Measurements from ENCODE around the gene NUP205. TPM values are rescaled to one million over a fixed set of nuclear protein-coding genes. Genes with fewer than 3 reads are reported as not detected.

Gene NUP205
- total RNA-seq, 1 experiment from 2014 or later, result 91.0 TPM

DNA sequence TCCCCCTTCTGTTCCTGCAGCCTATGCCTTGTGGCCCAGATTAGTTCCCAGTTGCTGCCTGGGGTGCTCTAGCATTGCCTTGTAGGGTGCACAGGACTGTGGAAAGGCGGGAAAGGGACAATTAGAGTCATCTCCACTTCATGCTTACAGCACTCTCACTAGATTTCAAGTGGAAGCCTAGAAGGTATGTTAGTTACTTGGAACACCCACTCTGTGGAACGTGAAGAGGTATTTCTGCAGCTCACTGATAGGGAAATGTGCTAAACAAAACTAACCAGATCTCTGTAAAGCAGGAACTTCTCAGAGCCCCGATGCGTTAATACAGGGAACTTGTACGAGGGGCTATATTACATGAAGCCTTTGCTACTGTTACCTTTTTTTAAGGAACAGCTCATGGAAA is 124.0 kb downstream of the NUP205 start:
- Histone ChIP-seq H3K9ac (ENCODE audit: low read length) (no peak overlapping the region), H3K4me2 (ENCODE audit: low read length) (no peak overlapping the region), H3K9me3 (ENCODE audit: control insufficient read depth in 1 of 2, insufficient read depth in 1 of 2, low read depth in 1 of 2, low read length in 2 of 2) (no peaks in the 10 kb centered on the region), H3K79me2 (ENCODE audit: insufficient read depth, low read length) (peaks cover 7% of the 10 kb centered on the region; the same call in 1 of the 2 replicates), H3K27me3 (ENCODE audit: insufficient read depth, low read length) (no peaks in the 10 kb centered on the region), H3K36me3 (ENCODE audit: control insufficient read depth in 1 of 2, insufficient read depth in 2 of 2, low read length in 2 of 2) (no peaks in the 10 kb centered on the region; a peak in 1 of 4 replicates), H3K4me1 (ENCODE audit: control insufficient read depth in 1 of 2, insufficient read depth in 2 of 2, low read length in 2 of 2) (no peaks in the 10 kb centered on the region), H2AFZ (ENCODE audit: low read depth, low read length, poor library complexity, severe bottlenecking) (no peak overlapping the region), H3K4me3 (replicated peaks in 1 of 2; ENCODE audit: low read depth in 1 of 2, low read length in 2 of 2) (no peak overlapping the region), H4K20me1 (ENCODE audit: insufficient read depth) (no peaks in the 10 kb centered on the region), H3K9me2 (ENCODE audit: insufficient read depth) (no peaks in the 10 kb centered on the region), H3K27ac (ENCODE audit: low read depth, low read length) (no peak overlapping the region)
- intact Hi-C loops (cut with micrococcal nuclease), result no loop called here
- DNase-seq (ENCODE audit: low read depth, low spot score) (no peak), ATAC-seq (no peak)
- ChIA-PET RAD21 (ENCODE audit: low non-redundant PET in 1 of 2, low total read pairs in 2 of 2, uncharacterized antibody in 2 of 2, unreplicated experiment in 2 of 2) (no interaction called here), CTCF (no interaction called here), POLR2A (no interaction called here)
- TF ChIP-seq CBX3 (IDR thresholded peaks at IDR 0.05; ENCODE audit: low read depth), result no peak
- TF ChIP-seq, protein P1, sequence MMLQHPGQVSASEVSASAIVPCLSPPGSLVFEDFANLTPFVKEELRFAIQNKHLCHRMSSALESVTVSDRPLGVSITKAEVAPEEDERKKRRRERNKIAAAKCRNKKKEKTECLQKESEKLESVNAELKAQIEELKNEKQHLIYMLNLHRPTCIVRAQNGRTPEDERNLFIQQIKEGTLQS (IDR thresholded peaks at IDR 0.05), result no peak
- BruUV-seq (replicated peaks), result no TSS peak

DNA sequence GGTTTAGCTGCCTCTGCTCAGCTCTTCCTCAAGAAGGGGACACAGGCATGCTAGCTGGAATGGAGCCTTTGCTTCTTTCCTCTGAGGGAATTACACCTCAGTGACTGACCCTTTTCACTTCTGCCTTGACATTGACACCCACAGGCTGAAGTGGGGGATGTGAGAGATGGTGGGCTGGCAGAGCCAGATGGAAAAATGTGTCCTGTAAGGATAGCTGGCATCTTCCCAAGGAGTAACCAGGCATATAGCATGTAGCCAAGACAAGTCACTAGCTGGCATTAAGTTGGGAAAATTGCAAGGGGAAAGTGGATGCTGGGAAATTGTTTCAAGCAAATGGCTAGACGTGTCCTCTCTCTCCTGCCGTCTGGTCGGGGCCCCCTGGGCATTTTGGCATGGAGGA is 124.5 kb downstream of the NUP205 start:
- no TSS peak for BruUV-seq (replicated peaks)
- no peaks in the 10 kb centered on the region for H3K9me2 ChIP-seq (ENCODE audit: insufficient read depth)
- no peaks in the 10 kb centered on the region for H3K4me1 ChIP-seq (ENCODE audit: control insufficient read depth in 1 of 2, insufficient read depth in 2 of 2, low read length in 2 of 2)
- H3K9me3 ChIP-seq (ENCODE audit: control insufficient read depth in 1 of 2, insufficient read depth in 1 of 2, low read depth in 1 of 2, low read length in 2 of 2), result no peaks in the 10 kb centered on the region
- no peak for ATAC-seq
- H3K27ac ChIP-seq (ENCODE audit: low read depth, low read length), result no peak overlapping the region
- ChIA-PET CTCF (interaction anchor here (1.5 kb wide), 1 partner anchor 10 kb away, joined by 6 read pairs; no protein-coding TSS in a partner anchor), POLR2A (no interaction called here), RAD21 (ENCODE audit: low non-redundant PET in 1 of 2, low total read pairs in 2 of 2, uncharacterized antibody in 2 of 2, unreplicated experiment in 2 of 2) (no interaction called here)
- TF ChIP-seq, protein P2, sequence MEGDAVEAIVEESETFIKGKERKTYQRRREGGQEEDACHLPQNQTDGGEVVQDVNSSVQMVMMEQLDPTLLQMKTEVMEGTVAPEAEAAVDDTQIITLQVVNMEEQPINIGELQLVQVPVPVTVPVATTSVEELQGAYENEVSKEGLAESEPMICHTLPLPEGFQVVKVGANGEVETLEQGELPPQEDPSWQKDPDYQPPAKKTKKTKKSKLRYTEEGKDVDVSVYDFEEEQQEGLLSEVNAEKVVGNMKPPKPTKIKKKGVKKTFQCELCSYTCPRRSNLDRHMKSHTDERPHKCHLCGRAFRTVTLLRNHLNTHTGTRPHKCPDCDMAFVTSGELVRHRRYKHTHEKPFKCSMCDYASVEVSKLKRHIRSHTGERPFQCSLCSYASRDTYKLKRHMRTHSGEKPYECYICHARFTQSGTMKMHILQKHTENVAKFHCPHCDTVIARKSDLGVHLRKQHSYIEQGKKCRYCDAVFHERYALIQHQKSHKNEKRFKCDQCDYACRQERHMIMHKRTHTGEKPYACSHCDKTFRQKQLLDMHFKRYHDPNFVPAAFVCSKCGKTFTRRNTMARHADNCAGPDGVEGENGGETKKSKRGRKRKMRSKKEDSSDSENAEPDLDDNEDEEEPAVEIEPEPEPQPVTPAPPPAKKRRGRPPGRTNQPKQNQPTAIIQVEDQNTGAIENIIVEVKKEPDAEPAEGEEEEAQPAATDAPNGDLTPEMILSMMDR (IDR thresholded peaks at IDR 0.05 in 2 of 3, conservative IDR thresholded peaks at IDR 0.05 in 1 of 3; ENCODE audit: borderline replicate concordance in 1 of 3, insufficient read depth in 1 of 3, low read depth in 2 of 3, low read length in 2 of 3), result no peak
- no peak for TF ChIP-seq ZFX (IDR thresholded peaks at IDR 0.05)
- TF ChIP-seq, protein P3, sequence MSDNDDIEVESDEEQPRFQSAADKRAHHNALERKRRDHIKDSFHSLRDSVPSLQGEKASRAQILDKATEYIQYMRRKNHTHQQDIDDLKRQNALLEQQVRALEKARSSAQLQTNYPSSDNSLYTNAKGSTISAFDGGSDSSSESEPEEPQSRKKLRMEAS (IDR thresholded peaks at IDR 0.05), result no peak
- no peak for TF ChIP-seq RAD21 (IDR thresholded peaks at IDR 0.05; ENCODE audit: low read depth)
- TF ChIP-seq POLR2AphosphoS5 (IDR thresholded peaks at IDR 0.05; ENCODE audit: low read depth, low read length), result no peak
- no peak for TF ChIP-seq ZNF274 (IDR thresholded peaks at IDR 0.05; ENCODE audit: low read depth, low read length)
- TF ChIP-seq POLR2A (IDR thresholded peaks at IDR 0.05; ENCODE audit: borderline replicate concordance, extremely low read depth, insufficient read depth, insufficient read length), result no peak
- TF ChIP-seq FOSL1 (IDR thresholded peaks at IDR 0.05; ENCODE audit: low read depth), result no peak
- TF ChIP-seq TCF7L2 (IDR thresholded peaks at IDR 0.05; ENCODE audit: borderline replicate concordance, extremely low read depth, insufficient read depth, insufficient read length), result no peak
- TF ChIP-seq SP1 (IDR thresholded peaks at IDR 0.05; ENCODE audit: low read depth), result no peak
- no peak for TF ChIP-seq YY1 (IDR thresholded peaks at IDR 0.05; ENCODE audit: extremely low read depth, insufficient replicate concordance, low read depth, low read length)
- no peak for TF ChIP-seq JUND (IDR thresholded peaks at IDR 0.05)
- TF ChIP-seq EZH2 (IDR thresholded peaks at IDR 0.05), result no peak
- no peak for TF ChIP-seq SRF (IDR thresholded peaks at IDR 0.05; ENCODE audit: low read depth)
- TF ChIP-seq, protein P4, sequence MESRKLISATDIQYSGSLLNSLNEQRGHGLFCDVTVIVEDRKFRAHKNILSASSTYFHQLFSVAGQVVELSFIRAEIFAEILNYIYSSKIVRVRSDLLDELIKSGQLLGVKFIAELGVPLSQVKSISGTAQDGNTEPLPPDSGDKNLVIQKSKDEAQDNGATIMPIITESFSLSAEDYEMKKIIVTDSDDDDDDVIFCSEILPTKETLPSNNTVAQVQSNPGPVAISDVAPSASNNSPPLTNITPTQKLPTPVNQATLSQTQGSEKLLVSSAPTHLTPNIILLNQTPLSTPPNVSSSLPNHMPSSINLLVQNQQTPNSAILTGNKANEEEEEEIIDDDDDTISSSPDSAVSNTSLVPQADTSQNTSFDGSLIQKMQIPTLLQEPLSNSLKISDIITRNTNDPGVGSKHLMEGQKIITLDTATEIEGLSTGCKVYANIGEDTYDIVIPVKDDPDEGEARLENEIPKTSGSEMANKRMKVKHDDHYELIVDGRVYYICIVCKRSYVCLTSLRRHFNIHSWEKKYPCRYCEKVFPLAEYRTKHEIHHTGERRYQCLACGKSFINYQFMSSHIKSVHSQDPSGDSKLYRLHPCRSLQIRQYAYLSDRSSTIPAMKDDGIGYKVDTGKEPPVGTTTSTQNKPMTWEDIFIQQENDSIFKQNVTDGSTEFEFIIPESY (IDR thresholded peaks at IDR 0.05; ENCODE audit: extremely low read depth, insufficient replicate concordance, low read length), result no peak
- no peak for TF ChIP-seq ELF1 (IDR thresholded peaks at IDR 0.05; ENCODE audit: borderline replicate concordance, low read depth)
- no peak for TF ChIP-seq CBX3 (IDR thresholded peaks at IDR 0.05; ENCODE audit: low read depth)
- no peaks in the 10 kb centered on the region for H4K20me1 ChIP-seq (ENCODE audit: insufficient read depth)
- no peaks in the 10 kb centered on the region; a peak in 1 of 4 replicates for H3K36me3 ChIP-seq (ENCODE audit: control insufficient read depth in 1 of 2, insufficient read depth in 2 of 2, low read length in 2 of 2)
- H3K27me3 ChIP-seq (ENCODE audit: insufficient read depth, low read length), result no peaks in the 10 kb centered on the region
- peaks cover 7% of the 10 kb centered on the region; the same call in 1 of the 2 replicates for H3K79me2 ChIP-seq (ENCODE audit: insufficient read depth, low read length)
- no peak overlapping the region for H3K4me3 ChIP-seq (replicated peaks in 1 of 2; ENCODE audit: low read depth in 1 of 2, low read length in 2 of 2)
- intact Hi-C loops (cut with micrococcal nuclease), result no loop called here
- DNase-seq (ENCODE audit: low read depth, low spot score), result no peak
- H3K4me2 ChIP-seq (ENCODE audit: low read length), result no peak overlapping the region
- H2AFZ ChIP-seq (ENCODE audit: low read depth, low read length, poor library complexity, severe bottlenecking), result no peak overlapping the region
- H3K9ac ChIP-seq (ENCODE audit: low read length), result no peak overlapping the region
